Measurements from ENCODE around the gene FRMD1. TPM values are rescaled to one million over a fixed set of nuclear protein-coding genes. Genes with fewer than 3 reads are reported as not detected.

The FRMD1 gene
- total and polyA plus RNA-seq, 2 of the 8 experiments (the other 6 are each of a cell fraction or from before 2014, with no cell fraction given): 0.36 TPM; not detected in 1

- no peak overlapping the region for H2AK5ac ChIP-seq (ENCODE audit: low read depth, low read length)
Measured at GRCh38 chr6:168011291-168011690, 67.7 kb downstream of the FRMD1 start.

More at GRCh38 chr6:168011291-168011690, 67.7 kb downstream of the FRMD1 start:
- no peak for FAIRE-seq
- H2BK20ac ChIP-seq (ENCODE audit: low read length): no peak overlapping the region
- H3K18ac ChIP-seq (ENCODE audit: extremely low read depth, low read length): no peak overlapping the region
- H3K4me2 ChIP-seq (ENCODE audit: insufficient read depth in 1 of 2, low read depth in 2 of 2, low read length in 2 of 2): no peak overlapping the region
- H3K9ac ChIP-seq (replicated peaks in 1 of 4; ENCODE audit: extremely low read depth in 1 of 4, low read depth in 3 of 4, low read length in 3 of 4): no peak overlapping the region
- no peak overlapping the region for H4K91ac ChIP-seq (replicated peaks; ENCODE audit: insufficient read length, low read length)
- no peak overlapping the region for H2BK12ac ChIP-seq (ENCODE audit: low read depth, low read length)
- no peak overlapping the region for H2BK5ac ChIP-seq (ENCODE audit: low read depth, low read length)
- H3K23me2 ChIP-seq (ENCODE audit: low read depth, low read length): no peaks in the 10 kb centered on the region; the same call in 1 of the 2 replicates
- H3K9me3 ChIP-seq (ENCODE audit: insufficient read depth in 2 of 2, low read depth in 1 of 2, low read length in 1 of 2): peaks cover 4 to 8% of the 10 kb centered on the region in 2 experiments; a peak in 2 of 4 replicates
- DNase-seq (ENCODE audit: low read depth in 1 of 2, low spot score in 2 of 2): no peak
- no peak overlapping the region for H4K5ac ChIP-seq (ENCODE audit: insufficient read length, low read depth, low read length)
- H3K27ac ChIP-seq (ENCODE audit: low read depth, low read length): no peak overlapping the region
- no peak overlapping the region for H2BK120ac ChIP-seq (replicated peaks; ENCODE audit: low read depth, low read length)
- no peak overlapping the region for H3K14ac ChIP-seq (ENCODE audit: insufficient read length)
- no peak overlapping the region for H4K8ac ChIP-seq (ENCODE audit: extremely low read depth, insufficient read depth, low read length)
- no peak overlapping the region for H3K4me3 ChIP-seq (ENCODE audit: extremely low read depth in 1 of 4, insufficient read depth in 2 of 4, low read depth in 3 of 4, low read length in 4 of 4)
- no peaks in the 10 kb centered on the region for H3K79me2 ChIP-seq (ENCODE audit: control insufficient read depth in 1 of 2, insufficient read depth in 2 of 2, low read length in 2 of 2)
- no peak overlapping the region for H3K4ac ChIP-seq (replicated peaks; ENCODE audit: insufficient read length, low read depth, low read length)
- peaks cover 0 to 2% (median 0%) of the 10 kb centered on the region in 4 experiments; a peak in 2 of 7 replicates for H3K4me1 ChIP-seq (replicated peaks in 1 of 4; ENCODE audit: control insufficient read depth in 3 of 4, insufficient read depth in 4 of 4, low read length in 3 of 4)
- no peak overlapping the region for H3K56ac ChIP-seq (replicated peaks; ENCODE audit: insufficient read length, low read depth, low read length)
- TF ChIP-seq SIX5 (IDR thresholded peaks at IDR 0.05; ENCODE audit: low read depth, low read length) (no peak), CTCF (IDR thresholded peaks at IDR 0.05; ENCODE audit: control extremely low read depth in 1 of 3, insufficient read depth in 1 of 3, low read depth in 1 of 3, low read length in 3 of 3) (no peak), KDM5A (IDR thresholded peaks at IDR 0.05; ENCODE audit: low read length) (no peak)
- no peaks in the 10 kb centered on the region for H4K20me1 ChIP-seq (replicated peaks in 1 of 2; ENCODE audit: control insufficient read depth in 1 of 2, insufficient read depth in 2 of 2, low read length in 2 of 2)
- ChIA-PET CTCF (ENCODE audit: partially characterized antibody) (interaction anchor here (0.9 kb wide), 1 partner anchor 1236 kb away, joined by 3 read pairs; no protein-coding TSS in a partner anchor), POLR2A (ENCODE audit: partially characterized antibody) (interaction anchor here (0.6 to 0.8 kb wide), 2 partner anchors 14 to 154 kb away, joined by 3 to 4 read pairs; partner anchors contain the start of gene KIF25)
- H3K23ac ChIP-seq (ENCODE audit: insufficient read length): no peak overlapping the region
- H3K79me1 ChIP-seq (ENCODE audit: low read depth, low read length): no peaks in the 10 kb centered on the region
- no peaks in the 10 kb centered on the region for H3K36me3 ChIP-seq (ENCODE audit: control insufficient read depth in 2 of 4, insufficient read depth in 4 of 4, low read length in 3 of 4)
- no peak overlapping the region for H2AFZ ChIP-seq (ENCODE audit: low read length)
- no peak overlapping the region for H2BK15ac ChIP-seq (ENCODE audit: low read length)
- H3K27me3 ChIP-seq (replicated peaks in 1 of 4; ENCODE audit: control insufficient read depth in 3 of 4, extremely low read depth in 1 of 4, insufficient read depth in 3 of 4, low read length in 3 of 4): no peaks in the 10 kb centered on the region
- 88% methylated on average over 1 of the region's 1 CpG; no CpG with 5 or more reads in 1 of the 2 experiments for WGBS, 2 experiments (ENCODE audit: extremely low coverage in 1 of 2, insufficient coverage in 1 of 2, insufficient read length in 1 of 2, insufficient replicate concordance in 2 of 2, low coverage in 1 of 2, low lambda C conversion rate in 2 of 2, missing lambda C conversion rate in 1 of 2)
